ENCODE results near the gene NOX4.

NOX4 gene

DNA sequence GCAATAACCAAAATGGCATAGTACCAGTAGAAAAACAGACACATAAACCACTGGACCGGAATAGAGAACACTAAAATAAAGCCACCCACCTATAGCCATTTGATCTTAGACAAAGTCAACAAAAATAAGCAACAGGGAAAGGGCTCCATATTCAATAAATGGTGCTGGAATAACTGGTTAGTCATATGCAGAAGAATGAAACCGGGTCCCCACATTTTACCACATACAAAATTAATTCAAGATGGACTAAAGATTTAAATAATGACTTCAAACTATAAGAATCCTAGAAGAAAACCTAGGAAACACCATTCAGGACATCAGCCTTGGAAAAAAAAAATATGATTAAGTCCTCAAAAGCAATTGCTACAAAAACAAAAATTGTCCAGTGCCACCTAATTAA, 30.1 kb upstream of the NOX4 start:
- TF ChIP-seq, protein P1, sequence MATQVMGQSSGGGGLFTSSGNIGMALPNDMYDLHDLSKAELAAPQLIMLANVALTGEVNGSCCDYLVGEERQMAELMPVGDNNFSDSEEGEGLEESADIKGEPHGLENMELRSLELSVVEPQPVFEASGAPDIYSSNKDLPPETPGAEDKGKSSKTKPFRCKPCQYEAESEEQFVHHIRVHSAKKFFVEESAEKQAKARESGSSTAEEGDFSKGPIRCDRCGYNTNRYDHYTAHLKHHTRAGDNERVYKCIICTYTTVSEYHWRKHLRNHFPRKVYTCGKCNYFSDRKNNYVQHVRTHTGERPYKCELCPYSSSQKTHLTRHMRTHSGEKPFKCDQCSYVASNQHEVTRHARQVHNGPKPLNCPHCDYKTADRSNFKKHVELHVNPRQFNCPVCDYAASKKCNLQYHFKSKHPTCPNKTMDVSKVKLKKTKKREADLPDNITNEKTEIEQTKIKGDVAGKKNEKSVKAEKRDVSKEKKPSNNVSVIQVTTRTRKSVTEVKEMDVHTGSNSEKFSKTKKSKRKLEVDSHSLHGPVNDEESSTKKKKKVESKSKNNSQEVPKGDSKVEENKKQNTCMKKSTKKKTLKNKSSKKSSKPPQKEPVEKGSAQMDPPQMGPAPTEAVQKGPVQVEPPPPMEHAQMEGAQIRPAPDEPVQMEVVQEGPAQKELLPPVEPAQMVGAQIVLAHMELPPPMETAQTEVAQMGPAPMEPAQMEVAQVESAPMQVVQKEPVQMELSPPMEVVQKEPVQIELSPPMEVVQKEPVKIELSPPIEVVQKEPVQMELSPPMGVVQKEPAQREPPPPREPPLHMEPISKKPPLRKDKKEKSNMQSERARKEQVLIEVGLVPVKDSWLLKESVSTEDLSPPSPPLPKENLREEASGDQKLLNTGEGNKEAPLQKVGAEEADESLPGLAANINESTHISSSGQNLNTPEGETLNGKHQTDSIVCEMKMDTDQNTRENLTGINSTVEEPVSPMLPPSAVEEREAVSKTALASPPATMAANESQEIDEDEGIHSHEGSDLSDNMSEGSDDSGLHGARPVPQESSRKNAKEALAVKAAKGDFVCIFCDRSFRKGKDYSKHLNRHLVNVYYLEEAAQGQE (IDR thresholded peaks at IDR 0.05; ENCODE audit: insufficient replicate concordance, low read depth): no peak
- no peak for TF ChIP-seq GABPA (IDR thresholded peaks at IDR 0.05; ENCODE audit: low read depth)
- TF ChIP-seq, protein P2, sequence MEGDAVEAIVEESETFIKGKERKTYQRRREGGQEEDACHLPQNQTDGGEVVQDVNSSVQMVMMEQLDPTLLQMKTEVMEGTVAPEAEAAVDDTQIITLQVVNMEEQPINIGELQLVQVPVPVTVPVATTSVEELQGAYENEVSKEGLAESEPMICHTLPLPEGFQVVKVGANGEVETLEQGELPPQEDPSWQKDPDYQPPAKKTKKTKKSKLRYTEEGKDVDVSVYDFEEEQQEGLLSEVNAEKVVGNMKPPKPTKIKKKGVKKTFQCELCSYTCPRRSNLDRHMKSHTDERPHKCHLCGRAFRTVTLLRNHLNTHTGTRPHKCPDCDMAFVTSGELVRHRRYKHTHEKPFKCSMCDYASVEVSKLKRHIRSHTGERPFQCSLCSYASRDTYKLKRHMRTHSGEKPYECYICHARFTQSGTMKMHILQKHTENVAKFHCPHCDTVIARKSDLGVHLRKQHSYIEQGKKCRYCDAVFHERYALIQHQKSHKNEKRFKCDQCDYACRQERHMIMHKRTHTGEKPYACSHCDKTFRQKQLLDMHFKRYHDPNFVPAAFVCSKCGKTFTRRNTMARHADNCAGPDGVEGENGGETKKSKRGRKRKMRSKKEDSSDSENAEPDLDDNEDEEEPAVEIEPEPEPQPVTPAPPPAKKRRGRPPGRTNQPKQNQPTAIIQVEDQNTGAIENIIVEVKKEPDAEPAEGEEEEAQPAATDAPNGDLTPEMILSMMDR (IDR thresholded peaks at IDR 0.05; ENCODE audit: insufficient read depth, low read length): no peak
- no peak for TF ChIP-seq SPI1 (IDR thresholded peaks at IDR 0.05; ENCODE audit: borderline replicate concordance, low read depth)
- TF ChIP-seq POLR2AphosphoS5 (IDR thresholded peaks at IDR 0.05; ENCODE audit: low read depth): no peak
- DNase-seq (ENCODE audit: low read depth in 1 of 2, low spot score in 1 of 2): no peak
- Histone ChIP-seq H3K4me3 (replicated peaks; ENCODE audit: insufficient read depth, low read length) (no peak overlapping the region), H3K27ac (replicated peaks) (no peak overlapping the region), H3K27me3 (ENCODE audit: insufficient read depth, poor library complexity, severe bottlenecking) (no peaks in the 10 kb centered on the region)

DNA sequence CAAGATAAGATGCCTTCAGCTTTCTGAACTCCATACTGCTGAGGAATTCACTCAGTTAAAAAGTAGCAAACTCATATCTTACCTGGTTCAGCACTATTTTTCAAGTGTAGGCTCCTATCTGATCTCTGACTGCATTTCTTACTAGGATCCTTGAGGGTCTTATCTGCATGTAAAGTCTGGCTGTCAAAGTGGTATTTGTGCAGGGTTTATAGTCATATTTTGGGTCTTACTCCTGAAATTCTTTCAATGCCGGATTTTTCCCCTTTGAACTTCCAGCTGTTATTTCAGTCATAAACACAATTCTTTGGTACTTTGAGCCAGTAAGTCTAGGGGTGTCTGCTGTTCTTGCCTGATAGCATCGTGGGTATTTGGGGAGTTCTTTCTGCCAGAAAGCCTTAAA, 25.3 kb upstream of the NOX4 start:
- Histone ChIP-seq H3K4me3 (replicated peaks; ENCODE audit: insufficient read depth, low read length) (no peak overlapping the region), H3K27ac (replicated peaks) (no peak overlapping the region), H3K27me3 (ENCODE audit: insufficient read depth, poor library complexity, severe bottlenecking) (no peaks in the 10 kb centered on the region)
- no peak for TF ChIP-seq SPI1 (IDR thresholded peaks at IDR 0.05; ENCODE audit: borderline replicate concordance, low read depth)
- TF ChIP-seq, protein P1 (IDR thresholded peaks at IDR 0.05; ENCODE audit: insufficient replicate concordance, low read depth): no peak
- no peak for TF ChIP-seq POLR2AphosphoS5 (IDR thresholded peaks at IDR 0.05; ENCODE audit: low read depth)
- no peak for TF ChIP-seq GABPA (IDR thresholded peaks at IDR 0.05; ENCODE audit: low read depth)
- TF ChIP-seq, protein P2 (IDR thresholded peaks at IDR 0.05; ENCODE audit: insufficient read depth, low read length): no peak
- DNase-seq (ENCODE audit: low read depth in 1 of 2, low spot score in 1 of 2): no peak

DNA sequence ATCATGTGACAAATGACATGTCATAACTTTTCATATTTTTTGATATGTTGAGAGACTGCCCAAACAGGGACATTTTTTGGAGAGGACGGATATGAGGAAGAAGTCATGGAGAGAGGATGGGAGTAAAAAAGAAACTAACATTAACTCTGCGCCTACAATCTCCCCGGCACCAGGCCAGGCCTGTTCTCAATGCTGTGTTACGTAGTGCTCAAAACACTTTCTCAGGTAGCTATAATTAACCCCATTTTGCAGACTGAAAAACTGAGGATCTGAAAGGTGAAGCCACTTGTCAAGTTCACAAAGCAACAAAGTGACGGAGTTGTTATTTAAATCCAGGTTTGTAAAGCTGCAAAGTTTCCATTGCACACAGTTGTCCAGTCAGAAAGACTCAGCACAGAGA, 17.4 kb upstream of the NOX4 start:
- TF ChIP-seq POLR2AphosphoS5 (IDR thresholded peaks at IDR 0.05; ENCODE audit: low read depth) (no peak), SPI1 (IDR thresholded peaks at IDR 0.05; ENCODE audit: borderline replicate concordance, low read depth) (no peak), GABPA (IDR thresholded peaks at IDR 0.05; ENCODE audit: low read depth) (no peak)
- TF ChIP-seq, protein P1 (IDR thresholded peaks at IDR 0.05; ENCODE audit: insufficient replicate concordance, low read depth): no peak
- TF ChIP-seq, protein P2 (IDR thresholded peaks at IDR 0.05; ENCODE audit: insufficient read depth, low read length): no peak
- Histone ChIP-seq H3K27ac (replicated peaks) (no peak overlapping the region), H3K27me3 (ENCODE audit: insufficient read depth, poor library complexity, severe bottlenecking) (no peaks in the 10 kb centered on the region), H3K4me3 (replicated peaks; ENCODE audit: insufficient read depth, low read length) (no peak overlapping the region)
- DNase-seq (ENCODE audit: low read depth in 1 of 2, low spot score in 1 of 2): no peak

Measured in HL-60 (cell line).